ENCODE data around the gene IRF9.

Gene IRF9

GRCh38 chr14:24131549-24131966 is 29.5 kb upstream of the IRF9 start:
- DNase-seq = no peak

- DNase-seq = no peak
These were observed 28.9 kb upstream of the IRF9 start for GRCh38 chr14:24132061-24132685.

GRCh38 chr14:24132976-24133375 is 28.1 kb upstream of the IRF9 start:
- no peak for DNase-seq

GRCh38 chr14:24133735-24134134 is 27.3 kb upstream of the IRF9 start:
- no peak for DNase-seq

- no peak for DNase-seq
These were observed 25.6 kb upstream of the IRF9 start for GRCh38 chr14:24135584-24135833.

GRCh38 chr14:24135834-24136683 is 25.0 kb upstream of the IRF9 start, which contains the start of gene PSME1:
Gene PSME1, plus strand, starts transcription at chr14:24136194. Its CDS starts 69 bp downstream, at chr14:24136263.
- DNase-seq = peak; percentile 85

- DNase-seq = no peak
These were observed 24.2 kb upstream of the IRF9 start for GRCh38 chr14:24136684-24137528.

GRCh38 chr14:24137529-24138395 is 23.3 kb upstream of the IRF9 start:
- DNase-seq = no peak

GRCh38 chr14:24138396-24139271 is 22.4 kb upstream of the IRF9 start:
- no peak for DNase-seq

- no peak for DNase-seq
These were observed 21.7 kb upstream of the IRF9 start for GRCh38 chr14:24139272-24139934.

GRCh38 chr14:24141097-24141880 is 19.8 kb upstream of the IRF9 start, which contains the start of gene EMC9:
Gene EMC9, minus strand, starts transcription at chr14:24141591. Its CDS starts 287 bp downstream, at chr14:24141304.
- peak; percentile 99 for DNase-seq

GRCh38 chr14:24143511-24143910 is 17.6 kb upstream of the IRF9 start:
- DNase-seq = peak; percentile 47

- DNase-seq = no peak
These were observed 16.6 kb upstream of the IRF9 start for GRCh38 chr14:24144451-24144850.

GRCh38 chr14:24145219-24145618 is 15.8 kb upstream of the IRF9 start:
- no peak for DNase-seq

- DNase-seq = no peak
These were observed 15.2 kb upstream of the IRF9 start for GRCh38 chr14:24145690-24146452.

- DNase-seq = peak; percentile 98
These were observed 14.6 kb upstream of the IRF9 start, which contains the start of gene PSME2 for GRCh38 chr14:24146453-24146977. Gene PSME2, minus strand, starts transcription at chr14:24146610. Its CDS starts 29 bp downstream, at chr14:24146581.

GRCh38 chr14:24146978-24147760 is 13.9 kb upstream of the IRF9 start, which contains the start of gene RNF31:
Gene RNF31, plus strand, starts transcription at chr14:24147498. Its CDS starts 201 bp downstream, at chr14:24147699.
- DNase-seq = peak; percentile 98

All from fibroblast of skin of abdomen (primary cell).